T-helper 17 cell (primary cell): ENCODE measurements around the gene PHETA1. TPM values are rescaled to one million over a fixed set of nuclear protein-coding genes. Genes with fewer than 3 reads are reported as not detected.
"Not testable (repeated sequence)": the region's sequence is repeated elsewhere in the genome, so short reads cannot be mapped to it uniquely, and the experiment has no call there.

Experiments used
- ATAC-seq: fragments of 150-1000 bp; cut with Tn5 transposase; 2 replicates; pipeline ENCODE4 v1.10.0; 2021; ENCODE audit warnings: mild to moderate bottlenecking, moderate library complexity
- DNase-seq, 3 donors: peaks; one replicate each; pipeline versions ENCODE4 v3.0.0 to v3.0.0-alpha.2; 2020 to 2021
- H3K9me3 ChIP-seq: one replicate; pipeline ENCODE4 v1.7.0; 2013; ENCODE audit warnings: low read length, mild to moderate bottlenecking; ENCODE audit not compliant: control insufficient read depth, poor library complexity, severe bottlenecking
- H3K27ac Mint-ChIP-seq: one replicate; pipeline ENCODE4 v1.8.0; 2022; ENCODE audit warnings: mild to moderate bottlenecking, moderate library complexity, mixed read lengths
- H3K27me3 Mint-ChIP-seq: one replicate; pipeline ENCODE4 v1.8.0; 2022; ENCODE audit warnings: mixed read lengths
- H3K36me3 Mint-ChIP-seq: one replicate; pipeline ENCODE4 v1.8.0; 2022; ENCODE audit warnings: low read depth, mixed read lengths
- H3K4me1 Mint-ChIP-seq: one replicate; pipeline ENCODE4 v1.8.0; 2022; ENCODE audit warnings: mild to moderate bottlenecking, mixed read lengths
- H3K4me3 Mint-ChIP-seq: one replicate; pipeline ENCODE4 v1.8.0; 2022; ENCODE audit warnings: mild to moderate bottlenecking, moderate library complexity, mixed read lengths
- total RNA-seq, 4 donors: library from RNA in 2 of 4; stranded (reverse) in 2 of 4; gene quantifications; one replicate each; pipeline ENCODE4 v1.2.3 and lab custom pipeline; 2022 to 2026

The PHETA1 gene
- total RNA-seq, 2 donors from 2014 or later, result 2.1 to 2.5 TPM

DNA sequence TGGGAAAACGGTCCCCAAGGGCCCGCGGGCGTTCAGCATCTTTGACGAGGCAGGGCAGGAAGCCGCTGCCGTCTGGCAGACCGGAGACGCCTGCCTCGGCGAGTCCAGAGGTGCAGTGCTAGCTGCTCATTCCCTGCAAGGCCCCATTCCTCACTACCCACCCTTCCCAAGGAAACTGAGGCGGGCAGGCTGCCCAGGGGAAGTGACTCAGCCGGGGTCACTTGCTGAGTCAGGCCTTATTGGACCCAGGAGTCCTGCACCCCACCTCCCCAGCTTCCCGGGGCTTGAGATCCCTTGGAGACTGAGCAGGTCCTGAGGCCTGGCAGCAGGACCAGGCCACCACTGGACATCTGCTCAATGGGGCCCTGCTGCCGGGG is 40.5 kb upstream of the PHETA1 start:
- Mint-ChIP-seq H3K27ac (peak overlapping the region; percentile 97), H3K4me3 (peak overlapping the region; percentile 84), H3K36me3 (peaks cover 4% of the 10 kb centered on the region), H3K4me1 (peaks cover 51% of the 10 kb centered on the region), H3K27me3 (no peaks in the 10 kb centered on the region)
- ATAC-seq, result no peak
- DNase-seq, result no peak
- no peaks in the 10 kb centered on the region for H3K9me3 ChIP-seq

DNA sequence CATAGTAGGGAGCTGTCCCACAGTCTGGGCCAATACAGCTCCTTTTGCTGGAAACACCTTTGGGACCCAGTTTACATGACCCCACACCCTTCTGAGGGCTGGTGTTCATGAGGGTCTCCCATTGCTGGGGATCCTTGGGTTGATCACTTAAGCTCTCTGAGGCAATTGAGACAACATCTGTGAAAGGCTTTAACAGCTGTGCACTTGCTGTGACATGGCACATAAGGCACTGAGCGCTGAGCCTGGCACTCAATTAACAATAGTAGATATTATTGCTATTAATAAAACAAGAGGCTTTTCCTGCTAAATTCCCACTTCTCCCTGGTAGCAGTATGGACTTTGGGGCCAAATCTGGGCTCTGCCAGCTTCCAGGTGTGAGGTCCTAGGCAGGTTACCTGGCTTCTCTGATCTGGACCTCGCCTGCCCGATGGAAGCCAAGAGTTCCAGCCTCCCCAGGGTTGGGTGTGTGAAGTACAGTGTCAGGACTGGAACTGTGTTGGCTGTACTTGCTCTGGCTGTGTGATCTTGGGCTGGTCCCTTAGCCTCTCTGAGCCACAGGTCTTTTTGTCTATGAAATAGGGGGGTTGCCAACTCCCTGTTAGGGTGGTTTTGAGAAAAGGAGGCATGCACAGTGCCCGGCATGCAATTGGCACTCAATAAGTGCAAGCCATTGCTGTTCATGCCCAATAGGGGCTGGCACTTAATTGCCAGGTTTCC is 39.9 kb upstream of the PHETA1 start:
- DNase-seq (no peak), ATAC-seq (no peak)
- no peaks in the 10 kb centered on the region for H3K9me3 ChIP-seq
- Mint-ChIP-seq H3K27me3 (no peaks in the 10 kb centered on the region), H3K27ac (peak overlapping the region; percentile 97), H3K4me1 (peaks cover 55% of the 10 kb centered on the region), H3K36me3 (peaks cover 4% of the 10 kb centered on the region), H3K4me3 (peak overlapping the region; percentile 94)

DNA sequence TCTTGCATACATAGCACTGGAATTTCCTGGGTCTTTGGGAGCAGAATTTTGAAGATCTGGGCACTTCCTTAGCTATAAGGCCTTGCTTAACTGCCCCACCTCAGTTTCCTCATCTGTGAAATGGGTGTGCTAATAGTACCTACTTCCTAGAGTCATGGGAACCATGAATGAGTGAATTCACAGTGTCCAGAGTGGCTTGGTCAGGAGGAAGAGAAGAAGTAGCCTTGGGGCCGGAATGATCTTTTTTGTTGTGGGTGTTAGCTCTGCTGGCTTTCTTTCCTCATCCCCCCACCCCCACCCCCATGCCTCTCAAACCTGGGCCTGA is 39.2 kb upstream of the PHETA1 start:
- Mint-ChIP-seq H3K4me1 (peaks cover 53% of the 10 kb centered on the region), H3K4me3 (peak overlapping the region; percentile 94), H3K27ac (peak overlapping the region; percentile 97), H3K36me3 (peaks cover 2% of the 10 kb centered on the region), H3K27me3 (no peaks in the 10 kb centered on the region)
- DNase-seq, result no peak
- ATAC-seq, result no peak
- no peaks in the 10 kb centered on the region for H3K9me3 ChIP-seq

DNA sequence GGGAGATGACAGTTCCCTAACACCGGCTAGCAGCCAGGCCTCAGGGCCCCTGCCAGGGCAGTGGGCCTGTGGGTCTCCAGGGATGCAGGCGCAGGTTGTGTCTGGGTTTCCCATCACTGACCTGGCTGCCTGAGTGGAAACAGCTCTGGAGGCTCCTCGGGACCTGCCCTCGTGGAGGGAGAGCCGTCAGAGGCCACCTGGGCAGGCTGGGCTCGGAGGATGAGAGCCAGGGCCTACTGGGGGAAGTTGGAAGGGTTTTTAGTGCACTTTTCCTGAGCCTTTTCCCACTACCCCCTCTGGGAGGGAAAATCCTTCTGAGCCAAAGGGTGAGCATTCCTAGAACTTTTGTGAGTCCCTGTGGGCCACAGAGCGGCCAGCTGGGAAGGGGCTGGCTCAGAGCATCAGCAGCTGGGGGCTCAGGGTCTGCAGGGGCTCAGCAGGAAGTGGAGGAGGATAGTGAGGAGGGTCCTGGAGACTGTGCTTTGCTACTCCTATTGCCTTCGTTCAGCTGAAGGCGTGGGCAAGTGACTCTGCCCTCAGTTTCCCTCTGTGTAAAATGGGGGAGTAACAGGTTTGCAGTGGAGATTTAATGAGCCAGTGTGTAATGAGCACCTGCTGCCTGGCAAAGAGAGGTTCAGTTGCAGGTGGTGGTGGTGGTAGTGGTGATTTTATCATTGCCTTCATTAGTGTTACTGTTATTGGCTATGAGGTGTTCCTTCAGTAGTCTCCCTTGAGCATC is 38.7 kb upstream of the PHETA1 start:
- peak overlapping the region; percentile 97 for H3K27ac Mint-ChIP-seq
- H3K4me1 Mint-ChIP-seq, result peaks cover 52% of the 10 kb centered on the region
- H3K4me3 Mint-ChIP-seq, result peak overlapping the region; percentile 94
- no peaks in the 10 kb centered on the region for H3K9me3 ChIP-seq
- no peak for DNase-seq
- ATAC-seq, result no peak
- peaks cover 2% of the 10 kb centered on the region for H3K36me3 Mint-ChIP-seq
- no peaks in the 10 kb centered on the region for H3K27me3 Mint-ChIP-seq

DNA sequence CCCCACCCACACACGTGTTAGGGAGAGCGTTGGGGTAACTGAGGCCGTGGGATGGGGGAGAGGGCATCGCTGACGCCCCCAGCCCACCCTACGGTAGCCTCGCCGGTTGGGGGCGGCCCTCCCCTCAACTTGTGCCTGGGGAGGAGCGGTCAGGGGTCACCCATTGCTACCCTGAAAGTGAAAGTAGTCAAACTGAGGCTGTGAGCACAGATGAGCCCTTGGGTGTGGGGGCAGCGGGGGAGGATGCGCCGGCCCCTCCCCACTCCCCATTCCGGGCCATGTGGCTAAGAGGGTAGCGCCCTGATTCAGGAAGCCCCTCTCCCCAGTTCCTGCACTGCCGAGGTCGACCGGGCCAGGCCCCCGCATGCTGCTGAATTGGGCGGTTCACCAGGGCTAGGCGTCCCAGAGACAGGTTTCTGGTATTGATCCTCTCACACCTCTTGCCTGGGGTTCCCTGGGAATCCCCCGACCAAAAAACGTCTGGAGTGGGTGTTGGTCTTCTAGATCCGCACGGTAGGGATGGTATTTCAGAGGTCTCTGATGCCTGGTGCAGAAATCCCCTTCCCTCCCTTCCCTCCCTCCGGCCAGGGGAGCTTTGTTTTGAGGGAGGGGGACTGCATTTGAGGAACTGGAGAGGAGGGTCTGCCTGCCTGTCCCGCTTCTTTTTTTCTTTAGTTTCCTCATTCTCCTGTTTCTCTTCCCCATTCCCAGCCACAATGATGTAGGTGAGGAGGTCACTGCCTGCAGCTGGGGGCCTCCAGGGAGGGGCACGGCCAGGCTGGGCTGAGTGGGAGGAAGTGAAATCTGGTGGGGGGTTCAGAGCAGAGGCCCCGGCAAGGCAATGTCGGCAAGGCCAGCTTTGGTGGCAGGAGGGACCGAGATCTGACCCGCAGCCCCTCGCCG is 37.8 kb upstream of the PHETA1 start:
- H3K4me3 Mint-ChIP-seq, result peak overlapping the region; percentile 94

DNA sequence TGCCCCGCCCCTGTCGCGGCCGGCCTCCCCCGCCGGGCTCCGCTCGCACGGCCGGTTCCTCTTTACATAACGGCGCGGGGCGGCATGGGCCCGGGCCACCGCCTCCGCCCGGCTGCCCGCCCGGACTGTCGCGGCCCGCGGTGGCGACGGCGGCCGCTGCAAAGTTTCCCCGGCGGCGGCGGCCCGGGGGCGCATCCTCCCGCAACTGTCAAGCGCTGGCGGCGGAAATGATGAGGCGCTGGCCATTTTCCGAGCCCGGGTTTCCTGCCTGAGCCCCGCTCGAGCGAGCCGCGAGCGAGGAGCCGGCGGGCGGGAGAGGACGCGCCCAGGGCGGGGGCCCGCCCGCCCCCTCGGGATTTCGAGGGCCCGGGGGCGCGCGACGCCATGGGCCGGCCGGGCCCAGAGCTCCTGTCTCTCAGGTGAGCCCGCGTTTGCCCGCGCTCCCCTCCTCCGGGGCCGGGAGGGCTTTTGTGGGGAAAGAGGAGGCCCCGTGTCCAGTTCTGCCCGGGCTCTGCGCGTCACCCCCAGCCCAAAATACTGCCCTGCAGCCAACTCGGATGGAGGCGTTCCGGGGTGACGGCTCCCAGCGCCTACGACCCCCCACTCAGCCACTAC is 37.1 kb upstream of the PHETA1 start, which contains the start of gene SH2B3:
SH2B3 (plus strand) TSS at position 65 of the 615 bp plus-strand sequence. CDS start 12,223 bp downstream, outside the sequence.
- peaks cover 2% of the 10 kb centered on the region for H3K36me3 Mint-ChIP-seq
- peak within 1 kb of the TSS; percentile 96 for H3K4me3 Mint-ChIP-seq
- H3K27me3 Mint-ChIP-seq, result no peaks in the 10 kb centered on the region
- ATAC-seq (peak; percentile 41), DNase-seq (no peak)
- H3K9me3 ChIP-seq, result no peaks in the 10 kb centered on the region
- peaks cover 44% of the 10 kb centered on the region for H3K4me1 Mint-ChIP-seq
- peak within 1 kb of the TSS; percentile 97 for H3K27ac Mint-ChIP-seq

More for the DNA sequence above, 37.8 kb upstream of the PHETA1 start:
- H3K36me3 Mint-ChIP-seq, result peaks cover 2% of the 10 kb centered on the region
- peak in 1 of 3 donors; percentile 60 for DNase-seq
- no peaks in the 10 kb centered on the region for H3K27me3 Mint-ChIP-seq
- peak overlapping the region; percentile 97 for H3K27ac Mint-ChIP-seq
- peaks cover 44% of the 10 kb centered on the region for H3K4me1 Mint-ChIP-seq
- ATAC-seq, result peak; percentile 5
- no peaks in the 10 kb centered on the region for H3K9me3 ChIP-seq

DNA sequence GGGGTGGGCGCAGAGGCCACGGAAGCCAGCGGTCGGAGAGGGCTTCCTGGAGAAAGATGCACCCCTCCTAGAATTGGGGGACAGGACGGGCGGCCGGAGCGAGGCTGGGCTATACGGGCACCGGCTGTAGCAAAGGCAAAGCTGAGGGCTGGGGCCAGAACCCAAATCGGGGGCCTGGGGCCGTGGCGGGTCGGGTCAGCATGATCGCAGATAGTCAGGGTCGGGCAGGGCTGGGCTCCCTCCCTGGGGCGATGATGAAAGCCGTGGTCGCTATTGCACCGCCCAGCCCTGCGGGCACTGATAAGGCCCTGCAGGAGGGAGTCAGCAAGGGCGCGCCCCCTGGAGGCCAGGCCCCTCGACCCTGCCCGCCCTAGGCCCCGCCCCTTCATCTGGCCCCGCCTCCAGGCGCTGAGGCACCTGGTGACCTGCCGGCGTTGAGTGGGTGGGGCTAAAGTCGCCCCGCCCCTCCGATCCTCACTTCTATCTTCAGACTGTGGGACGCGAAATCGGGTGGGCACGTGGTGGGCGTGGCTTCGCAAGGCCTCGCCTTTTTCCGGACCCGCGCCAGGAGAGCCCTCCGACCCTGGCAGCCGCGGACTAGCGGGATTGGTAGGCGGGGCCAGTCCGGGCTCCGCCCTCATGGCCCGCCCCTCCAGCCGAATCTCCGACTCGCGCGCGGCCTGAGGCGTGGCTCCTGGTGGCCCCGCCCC is 36.4 kb upstream of the PHETA1 start:
- peak; percentile 79 for ATAC-seq
- peak overlapping the region; percentile 97 for H3K27ac Mint-ChIP-seq

DNA sequence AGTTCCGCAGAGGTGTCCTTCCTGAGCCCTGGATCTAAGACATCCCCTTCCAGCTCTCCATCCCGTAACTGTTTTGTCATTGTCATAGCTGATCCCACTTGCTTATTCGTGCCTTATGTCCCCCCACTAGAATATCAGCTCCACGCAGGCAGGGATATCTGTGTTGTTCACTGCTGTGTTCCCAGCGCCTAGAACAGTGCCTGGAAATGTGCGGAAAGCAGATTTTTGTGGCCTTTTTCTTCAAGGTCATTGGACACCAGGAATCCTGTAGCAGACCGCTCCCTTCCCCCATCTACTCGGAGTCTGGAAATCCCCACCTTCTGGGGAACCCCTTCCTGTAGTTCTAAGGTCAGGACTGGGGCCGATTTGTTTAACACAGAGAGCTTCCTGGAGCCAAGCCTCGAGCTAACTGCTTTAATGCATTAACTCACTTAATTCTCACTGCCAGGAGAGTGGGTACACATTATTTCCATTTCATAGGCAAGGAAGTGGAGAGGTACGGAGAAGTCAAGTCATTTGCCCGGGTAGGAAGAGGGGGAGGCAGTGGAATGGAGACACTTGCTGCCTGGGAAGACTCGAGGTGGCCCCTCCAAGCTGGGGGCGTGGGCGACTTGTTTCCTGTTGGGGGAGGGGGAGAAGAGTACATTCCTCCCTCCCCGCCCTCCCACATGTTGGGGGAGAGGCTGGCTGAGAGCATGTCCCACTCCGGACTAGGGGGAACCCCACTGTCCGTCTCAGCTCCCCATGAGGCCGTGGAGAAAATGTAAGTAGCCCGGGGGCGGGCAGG is 35.7 kb upstream of the PHETA1 start:
- H3K27ac Mint-ChIP-seq, result peak overlapping the region; percentile 97
- ATAC-seq (peak; percentile 11), DNase-seq (peak in 1 of 3 donors; percentile 32)
- peaks cover 50% of the 10 kb centered on the region for H3K4me1 Mint-ChIP-seq
- H3K36me3 Mint-ChIP-seq, result peaks cover 2% of the 10 kb centered on the region
- no peaks in the 10 kb centered on the region for H3K27me3 Mint-ChIP-seq
- no peaks in the 10 kb centered on the region for H3K9me3 ChIP-seq
- peak overlapping the region; percentile 96 for H3K4me3 Mint-ChIP-seq

More for the DNA sequence above, 36.4 kb upstream of the PHETA1 start:
- no peaks in the 10 kb centered on the region for H3K27me3 Mint-ChIP-seq
- peak; percentile 95 to 99 (median 99) for DNase-seq
- peaks cover 2% of the 10 kb centered on the region for H3K36me3 Mint-ChIP-seq
- peaks cover 45% of the 10 kb centered on the region for H3K4me1 Mint-ChIP-seq
- H3K9me3 ChIP-seq, result no peaks in the 10 kb centered on the region
- peak overlapping the region; percentile 96 for H3K4me3 Mint-ChIP-seq

DNA sequence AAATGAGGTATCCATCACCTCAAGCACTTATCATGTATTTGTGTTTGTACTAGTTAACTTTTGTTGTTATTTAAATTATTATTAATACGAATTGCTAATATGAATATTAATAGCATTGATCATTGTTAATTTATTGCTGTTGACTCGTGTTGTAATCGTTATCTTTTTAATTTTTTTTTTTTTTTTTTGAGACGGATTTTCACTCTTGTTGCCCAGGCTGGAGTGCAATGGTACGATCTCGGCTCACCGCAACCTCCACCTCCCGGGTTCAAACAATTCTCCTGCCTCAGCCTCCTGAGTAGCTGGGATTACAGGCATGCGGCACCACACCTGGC is 33.6 kb upstream of the PHETA1 start:
- Mint-ChIP-seq H3K4me3 (peak overlapping the region; percentile 89), H3K27ac (peak overlapping the region; percentile 97), H3K4me1 (peaks cover 38% of the 10 kb centered on the region)
- H3K36me3 Mint-ChIP-seq, H3K9me3 ChIP-seq, H3K27me3 Mint-ChIP-seq, DNase-seq, ATAC-seq: not testable (repeated sequence)

DNA sequence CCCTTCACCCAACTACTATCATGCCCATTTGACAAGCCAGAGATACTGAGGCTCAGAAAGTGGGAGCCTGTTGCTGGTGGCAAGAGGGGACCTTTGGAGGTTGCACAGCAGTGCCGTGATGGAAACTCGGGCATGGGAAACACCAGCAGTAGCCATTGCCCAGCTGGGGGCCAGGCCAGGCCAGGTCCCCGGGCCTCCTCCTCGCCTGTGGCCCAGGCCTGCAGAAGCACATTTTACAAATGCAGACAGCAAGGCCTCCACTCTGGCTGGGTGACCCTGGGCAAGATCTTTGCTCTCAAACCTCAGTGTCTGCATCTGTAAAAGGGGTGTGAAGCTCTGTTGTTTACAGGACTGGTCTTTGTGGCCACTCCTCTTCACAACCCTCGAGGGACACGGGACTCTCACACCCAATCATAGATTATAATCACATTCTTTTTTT is 32.3 kb upstream of the PHETA1 start:
- Mint-ChIP-seq H3K27ac (no peak overlapping the region), H3K4me1 (peaks cover 35% of the 10 kb centered on the region), H3K27me3 (no peaks in the 10 kb centered on the region), H3K36me3 (no peaks in the 10 kb centered on the region), H3K4me3 (no peak overlapping the region)
- DNase-seq (no peak), ATAC-seq (no peak)
- H3K9me3 ChIP-seq, result no peaks in the 10 kb centered on the region

DNA sequence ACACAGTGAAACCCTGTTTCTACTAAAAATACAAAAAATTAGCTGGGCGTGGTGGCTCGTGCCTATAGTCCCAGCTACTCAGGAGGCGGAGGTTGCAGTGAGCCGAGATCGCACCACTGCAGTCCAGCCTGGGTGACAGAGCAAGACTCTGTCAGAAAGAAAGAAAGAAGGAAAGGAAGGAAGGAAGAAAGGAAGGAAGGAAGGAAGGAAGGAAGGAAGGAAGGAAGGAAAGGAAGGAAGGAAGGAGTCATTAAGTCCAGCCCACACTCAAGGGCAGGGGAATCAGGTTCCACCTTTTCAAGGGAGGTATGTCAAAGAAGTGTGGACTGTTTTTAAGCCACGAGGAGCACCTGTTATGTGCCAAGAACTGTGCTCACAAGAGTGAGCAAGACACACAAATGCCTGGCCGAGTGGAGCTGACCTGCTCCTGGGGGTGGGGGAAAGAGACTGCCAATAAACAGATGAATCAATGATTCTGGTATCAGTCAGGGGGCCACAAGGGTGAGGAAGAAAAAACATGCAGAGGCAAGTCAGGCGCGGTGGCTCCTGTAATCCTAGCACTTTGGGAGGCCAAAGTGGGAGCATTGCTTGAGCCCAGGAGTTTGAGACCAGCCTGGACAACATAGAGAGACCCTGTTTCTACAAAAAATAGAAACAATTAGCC is 31.0 kb upstream of the PHETA1 start:
- H3K27me3 Mint-ChIP-seq, H3K4me3 Mint-ChIP-seq, ATAC-seq, H3K9me3 ChIP-seq, DNase-seq, H3K36me3 Mint-ChIP-seq: not testable (repeated sequence)
- Mint-ChIP-seq H3K4me1 (peaks cover 35% of the 10 kb centered on the region), H3K27ac (peak overlapping the region; percentile 93)
